Iris pigment epithelial cell (primary cell): ENCODE measurements around the gene IFT80.

Experiments
- DNase-seq: peaks from one replicate; pipeline ENCODE4 v3.0.0-alpha.2; 2011; ENCODE audit warnings: low read depth

The IFT80 gene

GRCh38 chr3:160399125-160400029 is at the start of gene IFT80, which contains the start of gene SMC4:
Gene IFT80, minus strand, starts transcription at chr3:160399225. Its CDS starts 14,625 bp downstream, at chr3:160384600.
Gene SMC4, plus strand, starts transcription at chr3:160399650. Its CDS starts 1,177 bp downstream, at chr3:160400827.
- peak; percentile 95 for DNase-seq

- DNase-seq, result peak; percentile 59
These were observed 48.5 kb upstream of the IFT80 start for GRCh38 chr3:160447544-160447943.

DNA sequence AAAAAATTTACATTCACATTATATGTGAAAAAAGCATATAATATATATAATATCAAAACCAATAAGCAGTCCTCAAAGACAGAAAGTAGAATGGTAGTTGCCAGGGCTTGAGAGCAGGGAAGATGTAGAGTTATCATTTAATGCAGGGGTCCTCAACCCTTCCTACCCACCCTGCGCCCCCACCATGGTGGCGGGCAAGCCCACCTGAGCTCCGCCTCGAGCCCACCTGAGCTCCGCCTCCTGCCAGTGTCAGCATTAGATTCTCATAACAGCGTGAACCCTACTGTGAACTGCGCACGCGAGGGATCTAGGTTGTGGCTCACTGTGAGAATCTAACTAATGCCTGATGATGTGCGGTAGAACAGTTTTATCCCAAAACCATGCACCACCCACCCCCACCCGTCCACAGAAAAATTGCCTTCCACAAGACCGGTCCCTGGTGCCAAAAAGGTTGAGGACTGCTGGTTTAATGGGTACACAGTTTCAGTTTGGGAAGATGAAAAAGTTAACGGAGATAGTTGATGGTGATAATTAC is 47.6 kb upstream of the IFT80 start:
- DNase-seq, result no peak

DNA sequence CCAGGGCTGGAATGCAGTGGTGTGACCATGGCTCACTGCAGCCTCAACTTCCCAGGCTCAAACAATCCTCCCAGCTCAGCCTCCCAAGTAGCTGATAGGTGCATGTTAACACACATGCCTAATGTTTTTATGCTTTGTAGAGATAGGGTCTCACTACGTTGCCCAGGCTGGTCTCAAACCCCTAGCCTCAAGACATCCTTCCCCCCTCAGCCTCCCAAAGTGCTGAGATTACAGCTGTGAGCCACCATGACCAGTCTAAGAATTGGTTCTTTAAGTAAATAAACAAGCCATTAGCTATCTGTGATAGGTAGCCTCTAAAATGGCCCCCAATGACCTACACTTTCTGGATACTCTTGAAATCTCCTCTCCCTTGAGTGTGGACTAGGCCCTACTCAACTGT is 46.8 kb upstream of the IFT80 start:
- DNase-seq, result no peak

- no peak for DNase-seq
These were observed 45.4 kb upstream of the IFT80 start for GRCh38 chr3:160444411-160444810.

- DNase-seq, result no peak
These were observed 41.7 kb upstream of the IFT80 start for GRCh38 chr3:160440687-160441086.

GRCh38 chr3:160437083-160437455 is 38.0 kb upstream of the IFT80 start:
- no peak for DNase-seq

- no peak for DNase-seq
These were observed 36.7 kb upstream of the IFT80 start for GRCh38 chr3:160435747-160436146.

DNA sequence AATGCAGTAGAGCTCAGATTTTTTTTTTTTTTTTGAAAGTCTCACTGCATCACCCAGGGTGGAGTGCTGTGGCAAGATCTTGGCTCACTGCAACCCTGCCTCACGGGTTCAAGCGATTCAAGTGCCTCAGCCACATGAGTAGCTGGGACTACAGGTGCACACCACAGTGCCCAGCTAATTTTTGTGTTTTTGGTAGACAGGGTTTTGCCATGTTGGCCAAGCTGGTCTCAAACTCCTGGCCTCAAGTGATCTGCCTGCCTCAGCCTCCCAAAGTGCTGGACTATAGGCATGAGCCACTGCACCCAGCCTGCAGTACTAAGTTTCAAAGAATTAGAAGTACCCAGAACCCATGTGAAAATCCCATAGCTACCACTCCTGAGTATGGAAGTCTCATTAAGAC is 36.1 kb upstream of the IFT80 start:
- DNase-seq, result no peak

- DNase-seq, result peak; percentile 68
These were observed 35.0 kb upstream of the IFT80 start for GRCh38 chr3:160434071-160434470.

DNA sequence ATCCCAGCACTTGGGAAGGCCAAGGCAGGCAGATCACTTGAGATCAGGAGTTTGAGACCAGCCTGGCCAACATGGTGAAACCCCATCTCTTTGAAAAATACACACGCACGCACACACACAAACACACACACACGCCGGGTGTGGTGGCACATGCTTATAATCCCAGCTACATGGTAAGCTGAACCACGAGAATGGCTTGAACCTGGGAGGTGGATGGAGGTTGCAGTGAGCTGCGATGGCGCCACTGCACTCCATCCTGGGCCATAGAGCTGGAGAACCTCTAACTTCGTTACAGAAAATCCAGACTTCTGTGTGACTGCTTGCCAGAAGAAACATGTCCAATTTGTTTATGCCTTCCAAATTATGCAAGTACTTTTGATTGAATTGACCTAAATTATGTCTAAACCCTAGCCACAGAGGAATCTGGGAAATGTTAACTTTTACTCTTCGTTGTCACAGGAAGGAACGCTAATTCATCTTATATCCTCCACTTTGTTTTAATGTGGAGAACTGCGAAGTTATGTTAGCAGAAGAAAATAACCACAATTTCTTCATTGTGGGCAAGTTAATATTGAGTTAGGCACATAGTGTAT is 28.9 kb upstream of the IFT80 start:
- DNase-seq, result no peak

- DNase-seq, result no peak
These were observed 18.3 kb upstream of the IFT80 start for GRCh38 chr3:160417311-160417710.

- peak; percentile 80 for DNase-seq
These were observed 14.7 kb upstream of the IFT80 start for GRCh38 chr3:160413613-160414248.

DNA sequence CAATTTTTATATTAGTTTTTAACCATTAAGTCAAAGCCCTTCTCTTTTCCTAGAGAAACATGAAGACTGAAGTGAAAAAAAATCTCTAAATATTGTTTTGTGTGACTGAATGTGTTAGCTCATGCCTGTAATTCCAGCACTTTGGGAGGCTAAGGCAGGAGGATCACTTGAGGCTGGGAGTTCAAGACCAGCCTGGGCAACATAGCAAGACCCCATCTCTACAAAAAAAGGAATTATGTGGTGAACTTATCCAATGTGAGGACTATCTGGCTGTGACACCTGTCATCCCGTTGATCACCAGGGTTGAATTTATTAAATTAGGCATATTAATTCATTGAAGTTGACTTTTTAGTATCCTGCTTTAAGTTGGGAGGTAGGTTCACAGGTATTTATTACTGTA is 13.5 kb upstream of the IFT80 start:
- no peak for DNase-seq

GRCh38 chr3:160409812-160410610 is 11.0 kb upstream of the IFT80 start:
- DNase-seq, result peak; percentile 51

DNA sequence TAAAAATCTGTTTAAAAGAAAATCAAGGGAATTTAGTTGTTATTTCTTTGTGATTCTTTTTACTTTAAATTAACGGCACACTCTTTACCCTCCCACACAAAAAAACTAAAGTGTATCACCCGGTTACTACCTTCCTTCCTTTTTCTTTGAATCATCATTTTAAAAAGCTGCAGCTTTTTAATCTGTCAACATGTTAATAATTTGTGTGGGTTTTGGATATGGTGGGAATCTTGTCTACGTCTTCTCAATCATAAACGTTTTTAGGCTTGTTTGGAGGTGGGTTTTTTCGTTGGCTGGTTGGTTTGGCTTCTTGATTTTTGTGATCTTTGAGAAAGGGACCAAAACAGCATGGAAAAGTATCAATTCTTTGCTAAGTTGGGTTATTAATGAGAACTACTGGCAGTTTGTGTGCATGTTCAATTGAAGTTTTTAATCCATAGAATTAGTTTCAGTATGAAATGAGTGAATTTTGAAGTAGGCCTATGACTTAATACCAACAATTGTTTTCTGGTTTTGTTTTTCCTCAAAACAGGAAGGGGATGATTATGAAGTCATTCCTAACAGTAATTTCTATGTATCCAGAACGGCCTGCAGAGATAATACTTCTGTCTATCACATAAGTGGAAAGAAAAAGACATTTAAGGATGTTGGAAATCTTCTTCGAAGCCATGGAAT is 4.9 kb upstream of the IFT80 start:
- DNase-seq, result peak; percentile 15

GRCh38 chr3:160403028-160403545 is 4.1 kb upstream of the IFT80 start:
- DNase-seq, result peak; percentile 17

DNA sequence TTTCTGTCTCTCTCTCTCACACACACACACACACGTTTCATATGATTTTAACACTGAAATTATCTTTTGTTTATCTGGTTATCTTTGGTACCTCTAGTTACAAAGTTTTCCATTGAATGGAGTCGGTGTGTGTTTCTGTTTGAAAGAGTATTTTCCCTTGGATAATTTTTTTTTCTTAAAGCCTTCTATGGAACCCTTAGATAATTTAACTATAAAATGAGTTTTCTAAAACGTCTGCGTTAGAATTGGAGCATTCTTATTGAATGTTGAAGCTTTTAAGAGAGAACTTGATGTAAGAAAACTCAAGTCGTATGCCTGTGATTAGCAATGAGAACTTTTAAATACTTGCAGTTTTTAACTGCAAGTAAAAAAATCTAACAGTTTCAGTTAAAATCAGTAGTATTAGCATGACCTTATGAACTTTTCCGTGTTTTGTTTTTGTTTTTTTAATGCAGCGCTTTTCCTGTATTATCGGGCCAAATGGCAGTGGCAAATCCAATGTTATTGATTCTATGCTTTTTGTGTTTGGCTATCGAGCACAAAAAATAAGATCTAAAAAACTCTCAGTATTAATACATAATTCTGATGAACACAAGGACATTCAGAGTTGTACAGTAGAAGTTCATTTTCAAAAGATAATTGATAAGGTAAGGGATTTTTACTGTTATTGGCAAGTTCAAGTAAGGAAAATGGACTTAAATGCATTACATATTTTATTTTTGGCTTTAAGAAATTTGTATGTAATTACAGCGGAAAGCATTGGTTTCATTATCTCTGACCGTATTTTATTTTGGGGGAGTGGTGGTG is 3.4 kb upstream of the IFT80 start:
- DNase-seq, result no peak

- peak; percentile 90 for DNase-seq
These were observed 2.5 kb upstream of the IFT80 start for GRCh38 chr3:160401291-160402095.
